Small intestine (tissue), 7 donors: ENCODE measurements around the gene ASIC2. TPM values are rescaled to one million over a fixed set of nuclear protein-coding genes. Genes with fewer than 3 reads are reported as not detected.

Experiments
- DNase-seq, 2 donors: peaks; one replicate each; pipeline versions ENCODE4 v3.0.0 to v3.0.0-alpha.2; 2013
- FAIRE-seq: peaks from 2 replicates; lab custom pipeline; 2012; peaks lifted over from hg19 to GRCh38; lab: Jason Lieb, UNC
- H3K27ac ChIP-seq, 3 donors: one replicate each; pipeline ENCODE4 v1.5.1; 2013; ENCODE audit warnings: low read length in 2 of 3, mild to moderate bottlenecking in 2 of 3, control low read depth in 1 of 3, inconsistent platforms in 1 of 3, low read depth in 1 of 3, moderate library complexity in 1 of 3
- H3K27me3 ChIP-seq, 3 donors: one replicate each; pipeline ENCODE4 v1.6.1; 2013; ENCODE audit warnings: low read length in 3 of 3, inconsistent platforms in 1 of 3; ENCODE audit not compliant: control insufficient read depth in 3 of 3, insufficient read depth in 3 of 3
- H3K36me3 ChIP-seq, 3 donors: one replicate each; pipeline ENCODE4 v1.6.1; 2013; ENCODE audit warnings: low read length in 3 of 3, inconsistent platforms in 1 of 3, low read depth in 1 of 3, mild to moderate bottlenecking in 1 of 3, moderate library complexity in 1 of 3; ENCODE audit not compliant: control insufficient read depth in 3 of 3, insufficient read depth in 2 of 3
- H3K4me1 ChIP-seq, 3 donors: one replicate each; pipeline ENCODE4 v1.6.1; 2013; ENCODE audit warnings: low read length in 2 of 3, inconsistent platforms in 1 of 3, low read depth in 1 of 3, mild to moderate bottlenecking in 1 of 3, moderate library complexity in 1 of 3; ENCODE audit not compliant: control insufficient read depth in 3 of 3, insufficient read depth in 2 of 3
- H3K4me3 ChIP-seq, 3 donors: one replicate each; pipeline ENCODE4 v1.5.1; 2013; ENCODE audit warnings: low read length in 3 of 3, control low read depth in 1 of 3, inconsistent platforms in 1 of 3, low read depth in 1 of 3, mild to moderate bottlenecking in 1 of 3, moderate library complexity in 1 of 3
- H3K9me3 ChIP-seq, 2 donors: one replicate each; pipeline ENCODE4 v1.6.1; 2013; ENCODE audit warnings: low read depth in 1 of 2, low read length in 1 of 2; ENCODE audit not compliant: control insufficient read depth in 2 of 2, insufficient read depth in 1 of 2
- WGBS, 3 donors: extraction: QIAGEN DNeasy Blood & Tissue Kit; methylation state at CpG; one replicate each; pipeline ENCODE4 v1.1.7; 2013; 5-methylcytosine and 5-hydroxymethylcytosine counted together
- polyA plus RNA-seq, 4 donors: library from polyadenylated mRNA; stranded (reverse) in 3 of 4; unstranded in 1 of 4; fragments of 200-250 nt in 3 of 4; fragments of 120-200 nt in 1 of 4; gene quantifications; one replicate each; pipeline versions ENCODE4 v1.2.1 to v1.2.3, GENCODE V29; 2013
- donor health status: healthy with polysubstance abuse.
- donor health status: control.
- donor health status: control.
- donor health status: Bipolar disorder and iron deficiency.
- donor health status: healthy.

Gene ASIC2
- polyA plus RNA-seq, 4 donors: 1.5 to 14.4 TPM; not detected in 2

DNA sequence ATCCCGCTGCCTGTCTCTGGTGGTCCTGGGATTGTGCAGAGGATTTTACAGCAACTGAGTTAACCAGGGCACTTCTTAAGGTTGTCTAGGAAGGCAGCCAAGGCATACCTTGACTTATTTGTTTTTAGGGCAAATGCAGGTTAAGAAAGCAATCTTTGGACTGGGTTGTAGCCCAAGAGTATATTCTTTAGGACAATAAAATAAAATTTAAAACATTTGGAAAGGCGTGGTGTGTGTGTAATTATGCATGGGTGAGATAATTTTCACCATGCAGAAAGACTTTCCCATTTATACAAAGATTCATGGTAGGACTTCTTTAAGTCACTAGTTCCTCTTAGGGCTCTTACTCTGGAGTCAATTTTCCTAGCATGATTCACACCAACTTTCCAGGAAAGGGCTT is 208.3 kb downstream of the ASIC2 start:
- 71 to 85% (median 75%) methylated on average over 2 of the region's 2 CpGs for WGBS, 3 donors
- no peak overlapping the region for H3K27ac ChIP-seq
- H3K4me1 ChIP-seq: no peaks in the 10 kb centered on the region
- DNase-seq (no peak), FAIRE-seq (no peak)
- peaks cover 0 to 5% (median 0%) of the 10 kb centered on the region in 3 donors for H3K36me3 ChIP-seq
- H3K9me3 ChIP-seq: no peaks in the 10 kb centered on the region
- no peak overlapping the region for H3K4me3 ChIP-seq
- H3K27me3 ChIP-seq: no peaks in the 10 kb centered on the region

- Histone ChIP-seq H3K36me3 (peaks cover 0 to 7% (median 0%) of the 10 kb centered on the region in 3 donors), H3K4me3 (no peak overlapping the region), H3K27ac (no peak overlapping the region), H3K9me3 (no peaks in the 10 kb centered on the region), H3K27me3 (no peaks in the 10 kb centered on the region), H3K4me1 (no peaks in the 10 kb centered on the region)
- WGBS, 3 donors: 79 to 92% (median 86%) methylated on average over 7 of the region's 7 CpGs
- FAIRE-seq (no peak), DNase-seq (no peak)
Observed at GRCh38 chr17:33082529-33083173, 210.4 kb downstream of the ASIC2 start.

DNA sequence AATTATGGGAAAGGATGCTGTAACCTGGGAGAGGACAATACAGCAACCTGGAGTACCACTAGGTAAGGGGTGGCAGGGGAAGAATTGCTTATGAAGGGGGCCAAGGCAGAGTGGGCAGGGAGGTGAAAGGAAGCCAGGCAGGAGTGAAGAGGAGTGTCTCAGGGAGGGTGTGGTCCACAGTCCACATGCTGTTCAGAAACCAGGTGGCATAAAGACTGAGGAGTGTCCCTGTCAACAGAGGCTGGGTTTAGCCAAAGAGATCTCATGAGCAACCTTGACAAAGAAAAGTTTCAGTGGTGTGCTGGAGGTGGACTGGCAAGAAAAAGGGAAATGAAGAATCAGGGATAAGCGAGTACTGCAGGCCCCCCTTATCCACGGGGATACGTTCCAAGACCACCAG is 213.0 kb downstream of the ASIC2 start:
- Histone ChIP-seq H3K27ac (no peak overlapping the region), H3K4me3 (no peak overlapping the region), H3K9me3 (no peaks in the 10 kb centered on the region), H3K36me3 (peaks cover 0 to 7% (median 0%) of the 10 kb centered on the region in 3 donors), H3K27me3 (no peaks in the 10 kb centered on the region), H3K4me1 (no peaks in the 10 kb centered on the region)
- WGBS, 3 donors: 82 to 88% (median 86%) methylated on average over 3 of the region's 3 CpGs
- no peak for FAIRE-seq
- DNase-seq: peak; percentile 3 to 39

- FAIRE-seq: no peak
- 65 to 85% (median 85%) methylated on average over 3 of the region's 3 CpGs for WGBS, 3 donors
Observed at GRCh38 chr17:33079201-33079600, 213.9 kb downstream of the ASIC2 start.

GRCh38 chr17:33076979-33077378 is 216.1 kb downstream of the ASIC2 start:
- Histone ChIP-seq H3K27me3 (no peaks in the 10 kb centered on the region), H3K4me3 (no peak overlapping the region), H3K27ac (no peak overlapping the region), H3K4me1 (no peaks in the 10 kb centered on the region), H3K9me3 (no peaks in the 10 kb centered on the region), H3K36me3 (peaks cover 0 to 5% (median 0%) of the 10 kb centered on the region in 3 donors)
- WGBS, 3 donors: 68 to 81% (median 71%) methylated on average over 1 of the region's 1 CpG
- no peak for DNase-seq
- FAIRE-seq: no peak

More at GRCh38 chr17:33079201-33079600, 213.9 kb downstream of the ASIC2 start:
- no peak for DNase-seq
- Histone ChIP-seq H3K27ac (no peak overlapping the region), H3K27me3 (no peaks in the 10 kb centered on the region), H3K9me3 (no peaks in the 10 kb centered on the region), H3K36me3 (peaks cover 0 to 6% (median 0%) of the 10 kb centered on the region in 3 donors), H3K4me1 (no peaks in the 10 kb centered on the region), H3K4me3 (no peak overlapping the region)

GRCh38 chr17:33073416-33073815 is 219.7 kb downstream of the ASIC2 start:
- Histone ChIP-seq H3K4me3 (no peak overlapping the region), H3K9me3 (no peaks in the 10 kb centered on the region), H3K27me3 (no peaks in the 10 kb centered on the region), H3K4me1 (no peaks in the 10 kb centered on the region), H3K27ac (no peak overlapping the region), H3K36me3 (peaks cover 0 to 5% (median 0%) of the 10 kb centered on the region in 3 donors)
- 73 to 89% (median 84%) methylated on average over 7 of the region's 7 CpGs for WGBS, 3 donors
- no peak for FAIRE-seq
- DNase-seq: no peak

GRCh38 chr17:33072421-33073161 is 220.5 kb downstream of the ASIC2 start:
- 88 to 94% (median 90%) methylated on average over 12 of the region's 12 CpGs for WGBS, 3 donors
- Histone ChIP-seq H3K27me3 (no peaks in the 10 kb centered on the region), H3K36me3 (peaks cover 0 to 3% (median 0%) of the 10 kb centered on the region in 3 donors), H3K4me1 (no peaks in the 10 kb centered on the region), H3K27ac (no peak overlapping the region), H3K4me3 (no peak overlapping the region), H3K9me3 (no peaks in the 10 kb centered on the region)
- DNase-seq: no peak
- no peak for FAIRE-seq

DNA sequence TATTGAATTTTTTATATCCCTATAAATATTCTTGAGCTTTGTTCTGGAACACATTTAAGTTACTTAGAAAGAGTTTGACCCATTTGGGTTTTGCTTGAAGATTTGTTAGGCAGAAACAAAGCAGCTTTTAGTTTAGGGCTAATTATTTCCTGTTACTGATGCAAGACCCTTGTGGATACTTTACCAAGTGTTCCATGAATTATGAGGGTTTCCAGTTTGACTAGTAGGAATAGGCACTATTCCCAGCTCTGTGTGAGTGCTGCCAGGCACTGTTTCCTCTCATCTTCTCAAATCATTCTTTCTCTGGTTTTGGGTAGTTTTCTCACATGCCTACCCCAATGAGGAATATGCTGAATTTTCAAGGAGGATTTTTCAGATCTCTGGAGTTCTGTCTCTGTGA is 221.4 kb downstream of the ASIC2 start:
- DNase-seq (no peak), FAIRE-seq (no peak)
- Histone ChIP-seq H3K9me3 (no peaks in the 10 kb centered on the region), H3K36me3 (peaks cover 0 to 3% (median 0%) of the 10 kb centered on the region in 3 donors), H3K4me1 (no peaks in the 10 kb centered on the region), H3K27me3 (peaks cover 0 to under 1% (median 0%) of the 10 kb centered on the region in 3 donors), H3K4me3 (no peak overlapping the region), H3K27ac (no peak overlapping the region)
